Type B pancreatic cell (in vitro differentiated cells): Measurements from ENCODE around the gene NRIP1. TPM values are rescaled to one million over a fixed set of nuclear protein-coding genes. Genes with fewer than 3 reads are reported as not detected.

Experiments
- DNase-seq: peaks from one replicate; pipeline ENCODE4 v3.0.0; 2021; ENCODE audit warnings: mixed read lengths; ENCODE audit not compliant: unreplicated experiment; ENCODE audit errors: extremely low spot score
- H3K27ac Mint-ChIP-seq: 2 replicates; pipeline ENCODE4 v1.8.0; 2021; ENCODE audit warnings: mild to moderate bottlenecking, mixed read lengths
- H3K27me3 Mint-ChIP-seq: 2 replicates; pipeline ENCODE4 v1.8.0; 2021; ENCODE audit warnings: mixed read lengths
- H3K36me3 Mint-ChIP-seq: 2 replicates; pipeline ENCODE4 v1.8.0; 2021; ENCODE audit warnings: mixed read lengths
- H3K4me1 Mint-ChIP-seq: one replicate; pipeline ENCODE4 v1.8.0; 2021; ENCODE audit warnings: mixed read lengths; ENCODE audit not compliant: unreplicated experiment
- H3K4me3 Mint-ChIP-seq: 2 replicates; pipeline ENCODE4 v1.8.0; 2021; ENCODE audit warnings: mild to moderate bottlenecking, mixed read lengths
- H3K9me3 Mint-ChIP-seq: 2 replicates; pipeline ENCODE4 v1.8.0; 2021; ENCODE audit warnings: mixed read lengths
- CTCF ChIP-seq: fragments of 200-600 bp; sonication (generic); conservative IDR thresholded peaks from 2 replicates; pipeline ENCODE4 v1.5.0; 2021; ENCODE audit warnings: antibody characterized with exemption, mild to moderate bottlenecking
- total RNA-seq: library from RNA; stranded (reverse); gene quantifications from 2 replicates; pipeline ENCODE4 v1.2.1, GENCODE V29; 2021; ENCODE audit warnings: low replicate concordance

The NRIP1 gene
- total RNA-seq, 1 donor from 2014 or later, result 88.6 TPM

- Mint-ChIP-seq H3K27ac (peak overlapping the region; percentile 15), H3K4me3 (peak overlapping the region; percentile 95)
Observed at GRCh38 chr21:15061279-15061678, 3.5 kb downstream of the NRIP1 start.

DNA sequence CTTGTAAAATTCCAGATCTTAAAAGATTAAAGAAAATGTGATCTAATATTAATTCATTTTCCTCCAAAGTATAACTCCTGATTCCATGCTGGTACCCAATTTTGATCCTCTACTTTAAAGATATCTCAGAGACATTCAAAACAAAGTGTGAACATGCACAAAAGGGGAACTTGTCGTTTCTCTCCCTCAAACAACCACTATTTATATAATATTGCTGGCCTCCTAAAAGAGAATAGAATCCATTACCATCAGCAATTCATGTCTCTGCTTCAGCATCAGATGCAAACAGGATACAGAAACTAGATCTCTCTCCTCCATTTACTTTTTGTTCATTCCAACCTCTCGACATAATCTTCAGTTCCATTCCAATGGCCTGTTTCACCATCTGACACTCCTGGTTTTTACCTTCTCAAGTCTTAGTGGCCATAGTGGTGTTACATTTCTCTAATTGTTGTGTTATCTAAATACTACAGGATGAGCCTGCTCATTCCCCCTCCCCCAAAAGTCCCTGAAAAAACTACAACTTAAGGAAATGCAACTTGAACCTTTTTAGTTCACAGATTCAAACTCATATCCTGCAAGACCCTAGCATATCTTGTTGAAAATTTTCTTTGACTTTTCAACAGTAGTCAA lies 4.1 kb downstream of the NRIP1 start:
- Mint-ChIP-seq H3K9me3 (no peaks in the 10 kb centered on the region), H3K4me3 (peak overlapping the region; percentile 95), H3K27ac (peak overlapping the region; percentile 15), H3K27me3 (no peaks in the 10 kb centered on the region), H3K4me1 (peaks cover 60% of the 10 kb centered on the region), H3K36me3 (peaks cover 11% of the 10 kb centered on the region)
- no peak for DNase-seq
- no peak for TF ChIP-seq CTCF

More at GRCh38 chr21:15061279-15061678, 3.5 kb downstream of the NRIP1 start:
- Mint-ChIP-seq H3K36me3 (peaks cover 11% of the 10 kb centered on the region), H3K27me3 (no peaks in the 10 kb centered on the region), H3K4me1 (peaks cover 55% of the 10 kb centered on the region), H3K9me3 (no peaks in the 10 kb centered on the region)
- no peak for TF ChIP-seq CTCF
- no peak for DNase-seq

DNA sequence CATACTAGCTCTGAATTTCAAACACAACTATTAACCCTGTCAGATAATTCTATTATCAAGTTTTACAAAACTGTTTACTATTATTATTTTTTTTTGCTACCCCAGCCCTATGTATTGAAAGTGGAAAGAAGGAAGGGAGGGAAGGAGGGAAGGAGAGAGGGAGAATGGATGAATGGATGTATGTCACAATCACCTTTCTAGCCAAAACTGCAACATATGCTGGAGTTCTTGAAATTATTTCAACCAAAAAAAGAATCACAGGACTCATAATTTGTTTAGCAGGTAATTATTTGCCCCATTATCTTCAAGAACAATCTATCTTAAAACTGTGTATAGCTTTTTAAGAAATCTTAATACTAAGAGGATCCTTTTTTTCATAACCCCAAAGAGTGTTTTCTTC lies 5.4 kb downstream of the NRIP1 start:
- Mint-ChIP-seq H3K27ac (no peak overlapping the region), H3K4me3 (peak overlapping the region; percentile 58)

GRCh38 chr21:15058854-15059263 lies 5.9 kb downstream of the NRIP1 start:
- H3K4me1 Mint-ChIP-seq, result peaks cover 74% of the 10 kb centered on the region
- no peaks in the 10 kb centered on the region for H3K9me3 Mint-ChIP-seq
- peaks cover 11% of the 10 kb centered on the region for H3K36me3 Mint-ChIP-seq
- peak overlapping the region; percentile 58 for H3K4me3 Mint-ChIP-seq
- DNase-seq, result no peak
- peak overlapping the region; percentile 0 for H3K27ac Mint-ChIP-seq
- TF ChIP-seq CTCF, result no peak
- H3K27me3 Mint-ChIP-seq, result no peaks in the 10 kb centered on the region

More for the DNA sequence above, 5.4 kb downstream of the NRIP1 start:
- no peak for DNase-seq
- Mint-ChIP-seq H3K9me3 (no peaks in the 10 kb centered on the region), H3K36me3 (peaks cover 11% of the 10 kb centered on the region), H3K4me1 (peaks cover 68% of the 10 kb centered on the region), H3K27me3 (no peaks in the 10 kb centered on the region)
- no peak for TF ChIP-seq CTCF

DNA sequence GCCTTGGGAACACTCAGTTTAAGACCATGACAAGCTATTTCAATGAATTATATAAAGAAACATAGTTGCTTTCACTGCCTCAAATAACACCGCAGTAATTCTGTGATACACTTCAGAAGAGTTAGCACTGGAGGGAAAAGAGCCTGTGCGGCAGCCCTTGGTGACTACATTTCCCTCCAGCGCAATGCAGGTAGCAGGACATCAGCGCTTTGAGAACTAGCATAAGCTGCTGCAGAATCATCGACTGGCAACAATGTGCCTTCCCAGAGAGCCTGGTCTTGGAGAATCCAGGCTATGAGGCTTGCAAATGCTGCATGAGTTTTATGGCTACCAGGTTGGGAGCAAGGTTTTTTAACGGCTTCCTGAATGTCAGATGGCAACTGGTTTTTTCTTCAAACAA lies 7.5 kb downstream of the NRIP1 start:
- H3K36me3 Mint-ChIP-seq, result no peaks in the 10 kb centered on the region
- peaks cover 84% of the 10 kb centered on the region for H3K4me1 Mint-ChIP-seq
- no peaks in the 10 kb centered on the region for H3K27me3 Mint-ChIP-seq
- DNase-seq, result no peak
- TF ChIP-seq CTCF, result no peak
- peak overlapping the region; percentile 1 for H3K27ac Mint-ChIP-seq
- peak overlapping the region; percentile 18 for H3K4me3 Mint-ChIP-seq
- H3K9me3 Mint-ChIP-seq, result no peaks in the 10 kb centered on the region
